HG02623 (cell line): Measurements from ENCODE around the gene GMEB2.

ENCODE experiments used
- ATAC-seq: cut with Tn5 transposase; IDR thresholded peaks from one replicate; pipeline ENCODE4 v1.9.1; 2021; ENCODE audit warnings: moderate library complexity; ENCODE audit not compliant: unreplicated experiment

The GMEB2 gene

DNA sequence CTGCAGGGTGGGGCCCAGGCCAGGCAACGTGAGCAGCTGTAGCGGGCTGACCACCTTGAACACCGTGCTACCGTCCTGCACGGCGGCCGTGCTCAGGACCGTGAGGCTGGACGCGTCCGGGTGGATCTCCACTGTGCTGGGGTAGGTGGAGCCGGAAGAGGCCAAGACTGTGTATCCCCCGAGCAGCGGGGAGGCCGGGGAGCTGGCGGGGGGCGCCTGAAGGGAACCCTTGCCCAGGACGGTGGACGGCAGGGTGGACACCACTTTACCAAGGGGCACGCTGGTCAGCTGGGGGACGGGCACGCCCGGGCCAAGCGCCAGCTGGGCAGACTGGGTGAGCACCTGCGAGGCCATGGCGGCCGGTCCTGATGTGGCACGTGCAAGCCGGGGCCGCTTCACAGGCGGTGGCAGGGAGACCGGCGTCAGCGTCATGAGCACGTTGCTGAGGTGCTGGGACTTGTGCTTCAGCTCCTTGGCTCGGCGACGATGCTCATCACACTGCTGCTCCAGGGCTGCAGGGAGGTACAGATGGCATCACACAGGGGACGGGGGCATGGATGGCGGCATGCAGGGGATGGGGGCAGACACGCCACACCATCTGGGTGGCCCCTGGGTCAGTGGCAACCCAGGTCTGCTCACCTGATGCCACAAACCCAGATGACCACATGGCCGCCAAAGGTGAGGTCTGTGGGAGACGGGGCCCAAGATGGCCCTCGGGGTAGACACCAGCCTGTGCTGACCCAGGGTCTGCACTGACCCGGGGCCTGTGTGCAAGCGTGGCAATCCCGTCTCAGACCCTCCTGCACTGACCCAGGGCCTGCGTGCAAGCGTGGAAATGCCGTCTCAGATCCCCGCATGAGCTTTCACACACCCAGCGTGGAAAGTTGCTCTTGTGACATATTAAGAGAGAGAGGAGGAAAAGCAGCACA is 36.4 kb downstream of the GMEB2 start:
- no peak for ATAC-seq

- no peak for ATAC-seq
Measured at GRCh38 chr20:63589261-63590217, 37.4 kb downstream of the GMEB2 start.

GRCh38 chr20:63588641-63589041 is 38.3 kb downstream of the GMEB2 start:
- no peak for ATAC-seq

- no peak for ATAC-seq
Measured at GRCh38 chr20:63587776-63588591, 38.9 kb downstream of the GMEB2 start.

GRCh38 chr20:63587256-63587655 is 39.6 kb downstream of the GMEB2 start:
- ATAC-seq = no peak

DNA sequence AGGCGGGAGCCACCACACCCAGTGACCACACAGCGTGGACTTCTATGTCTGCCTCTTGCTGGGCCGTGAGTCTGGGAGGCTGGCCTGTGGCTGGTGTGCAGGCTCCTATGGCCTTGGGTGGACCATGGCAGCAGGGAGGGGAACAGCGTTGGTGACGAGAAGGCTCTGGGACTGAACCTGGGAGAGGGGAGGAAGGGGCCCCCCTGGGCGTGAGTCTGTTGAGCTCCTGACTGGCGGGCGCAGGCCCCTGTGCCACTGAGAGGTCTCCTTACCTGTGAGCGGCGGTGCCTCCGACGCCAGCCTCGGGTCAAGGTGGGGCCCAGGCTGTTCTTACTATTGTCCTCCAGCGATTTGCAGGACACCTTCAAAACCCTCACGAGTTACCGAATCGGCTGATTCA is 40.1 kb downstream of the GMEB2 start:
- ATAC-seq = no peak

DNA sequence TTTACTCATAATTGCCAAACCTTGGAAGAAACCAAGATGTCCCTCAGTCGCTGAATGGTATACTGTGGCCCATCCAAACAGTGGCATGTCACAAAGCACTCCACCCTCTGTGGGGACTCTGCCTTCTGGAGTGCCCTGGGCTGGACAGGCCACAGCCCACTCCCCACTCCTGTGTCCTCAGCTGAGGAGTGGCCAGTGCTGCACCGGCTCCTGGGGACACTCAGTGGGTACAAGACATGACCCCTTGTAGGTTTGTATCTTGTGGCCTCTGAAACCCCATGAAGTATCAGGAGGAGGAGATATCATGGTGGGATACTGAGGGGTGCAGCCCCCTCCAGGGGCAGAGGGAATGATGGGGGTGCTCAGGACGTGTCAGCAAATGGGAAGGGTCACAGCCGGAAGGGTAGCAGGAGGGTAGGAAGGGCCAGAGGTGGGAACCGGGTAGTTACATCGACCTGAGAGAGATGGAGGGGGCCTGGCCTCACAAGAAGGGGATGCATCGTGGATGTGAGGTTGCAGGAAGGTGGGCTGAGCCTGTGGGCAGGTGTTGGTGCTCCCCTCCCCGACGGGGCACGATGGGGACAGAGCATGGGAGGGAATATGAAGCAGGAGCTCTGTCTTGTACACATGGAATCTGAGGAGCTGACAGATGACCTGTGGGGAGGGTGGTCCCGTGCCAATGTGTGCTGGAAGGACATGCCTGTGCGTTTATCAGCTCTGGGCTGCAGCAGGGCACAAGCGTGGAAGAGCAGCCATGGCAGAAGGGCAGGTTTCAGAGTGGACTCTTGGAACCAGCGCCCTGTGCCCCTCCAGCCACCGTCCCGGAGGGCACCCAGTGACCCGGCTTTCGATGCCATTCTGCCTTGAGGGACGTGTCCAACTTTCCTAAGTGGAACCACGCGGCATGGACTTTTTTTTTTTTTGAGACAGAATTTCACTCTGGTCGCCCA is 41.0 kb downstream of the GMEB2 start:
- ATAC-seq = no peak

DNA sequence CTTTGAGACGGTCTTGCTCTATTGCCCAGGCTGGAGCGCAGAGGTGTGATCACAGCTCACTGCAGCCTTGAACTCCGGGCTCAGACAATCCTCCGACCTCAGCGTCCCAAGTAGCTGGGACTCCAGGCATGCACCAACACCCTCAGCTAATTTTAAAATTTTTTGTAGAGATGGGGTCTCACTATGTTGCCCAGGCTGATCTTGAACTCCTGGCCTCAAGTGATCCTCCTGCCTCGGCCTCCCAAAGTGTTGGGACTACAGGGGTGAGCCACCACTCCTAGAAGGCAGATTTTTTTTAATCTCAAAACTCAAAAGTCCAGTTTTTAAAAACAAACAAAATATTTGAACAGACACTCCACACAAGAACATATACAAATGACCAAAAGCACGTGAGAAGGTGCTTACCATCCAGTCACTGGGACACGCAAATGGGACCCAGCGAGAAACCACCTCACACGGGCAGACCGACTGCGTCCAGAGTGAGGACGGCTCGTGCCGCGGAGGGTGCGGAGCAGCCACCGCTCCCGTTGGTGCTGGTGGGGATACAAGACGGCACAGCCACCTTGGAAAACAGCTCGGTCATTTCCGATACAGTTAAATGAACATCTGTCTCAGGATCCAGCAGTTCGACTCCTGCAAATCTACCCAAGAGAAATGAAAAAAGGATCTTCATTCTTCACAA is 44.4 kb downstream of the GMEB2 start:
- ATAC-seq = no peak

DNA sequence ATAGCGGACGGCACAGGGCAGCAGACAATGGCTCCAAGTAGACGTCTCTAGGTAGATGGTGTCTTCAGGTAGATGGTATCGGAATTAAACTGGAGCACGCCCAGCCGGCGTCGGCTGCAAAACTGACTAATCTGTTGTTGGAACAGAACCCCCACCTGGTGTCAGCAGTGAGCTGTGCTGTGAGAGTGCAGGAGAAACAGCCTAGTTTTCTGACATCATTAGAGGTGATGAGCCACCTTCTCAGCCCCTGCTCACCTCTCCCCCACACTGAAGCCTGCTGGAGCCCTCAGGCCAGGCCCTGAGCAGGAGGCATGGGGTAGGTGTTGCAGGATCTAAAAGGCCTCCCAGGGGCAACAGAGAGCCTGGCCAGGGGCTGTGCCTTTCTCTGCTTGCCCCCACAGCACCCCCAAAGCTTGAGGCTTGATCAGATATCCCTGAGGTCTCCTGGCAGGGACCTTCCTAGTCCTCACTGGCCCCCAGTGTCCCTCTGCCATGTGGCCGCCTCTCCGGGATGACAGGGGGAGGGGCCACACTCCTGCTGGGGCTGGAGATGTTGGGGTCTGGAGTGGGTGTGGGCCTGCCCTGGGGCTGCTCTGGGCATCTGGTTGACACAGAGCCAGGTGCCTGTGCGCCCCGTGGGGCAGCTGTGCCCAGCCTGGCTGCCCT is 46.0 kb downstream of the GMEB2 start:
- no peak for ATAC-seq

- ATAC-seq = no peak
Measured at GRCh38 chr20:63579017-63579694, 47.7 kb downstream of the GMEB2 start.

DNA sequence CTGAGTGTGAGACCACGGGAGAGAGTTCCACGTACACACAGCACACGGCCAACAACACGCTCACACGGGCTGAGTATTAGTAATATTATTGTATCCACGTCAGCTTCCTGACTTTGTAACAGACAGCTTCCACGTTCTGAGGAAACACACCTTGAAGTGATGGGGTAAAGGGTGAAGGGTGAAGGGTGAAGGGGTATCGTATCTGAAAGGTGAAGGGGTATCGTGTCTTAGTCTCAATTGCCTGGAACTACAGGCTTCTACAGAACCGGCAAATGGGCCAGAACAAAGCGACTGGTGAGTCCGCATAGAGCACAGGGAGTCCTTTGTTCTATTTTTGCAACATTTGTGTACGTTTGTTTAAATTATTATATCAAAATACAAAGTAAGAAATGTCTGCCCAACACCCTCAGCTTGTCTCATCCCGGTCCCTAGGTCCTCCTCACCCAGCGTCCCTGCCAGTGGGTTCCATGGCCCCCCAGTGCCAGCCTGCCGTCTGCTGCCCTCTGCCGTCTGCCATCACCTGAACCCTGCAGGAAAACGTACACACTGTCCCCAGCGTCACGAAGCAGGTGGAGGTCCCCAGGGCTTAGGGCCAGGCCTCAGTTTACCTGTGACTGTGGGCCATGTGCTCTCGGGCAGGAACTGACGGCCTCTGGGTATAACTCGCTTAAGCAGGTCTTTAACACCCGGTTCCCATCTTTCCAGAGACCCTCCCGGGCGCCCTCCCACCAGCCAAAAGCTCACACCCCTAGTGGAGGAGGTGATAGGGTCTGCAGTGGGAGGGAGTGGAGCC is 48.5 kb downstream of the GMEB2 start:
- ATAC-seq = no peak

DNA sequence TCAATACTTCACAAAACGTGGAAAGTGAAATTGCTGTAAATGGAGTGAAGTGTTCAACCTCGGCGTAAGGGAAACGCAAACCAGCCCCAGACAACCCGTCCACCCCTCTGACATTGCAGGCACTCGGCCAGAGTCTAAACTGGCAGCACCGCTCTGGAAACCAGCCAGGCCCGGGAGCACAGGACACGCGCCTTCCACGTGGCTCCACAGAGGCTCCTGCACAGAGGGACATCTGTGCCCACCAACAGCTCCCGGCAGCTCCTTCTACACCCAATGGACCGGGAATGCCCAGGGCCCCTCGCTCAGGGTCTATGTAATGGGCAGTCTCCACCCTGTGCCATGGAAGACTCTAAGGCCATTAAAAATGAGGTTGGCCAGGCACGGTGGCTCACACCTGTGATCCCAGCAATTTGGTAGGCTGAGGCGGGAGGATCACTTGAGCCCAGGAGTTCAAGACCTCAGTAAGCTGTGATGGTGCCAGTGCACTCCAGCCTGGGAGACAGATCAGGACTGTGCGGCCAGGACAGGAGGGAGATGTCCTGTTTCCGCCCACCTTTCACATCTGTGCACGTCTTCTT is 49.5 kb downstream of the GMEB2 start:
- no peak for ATAC-seq

DNA sequence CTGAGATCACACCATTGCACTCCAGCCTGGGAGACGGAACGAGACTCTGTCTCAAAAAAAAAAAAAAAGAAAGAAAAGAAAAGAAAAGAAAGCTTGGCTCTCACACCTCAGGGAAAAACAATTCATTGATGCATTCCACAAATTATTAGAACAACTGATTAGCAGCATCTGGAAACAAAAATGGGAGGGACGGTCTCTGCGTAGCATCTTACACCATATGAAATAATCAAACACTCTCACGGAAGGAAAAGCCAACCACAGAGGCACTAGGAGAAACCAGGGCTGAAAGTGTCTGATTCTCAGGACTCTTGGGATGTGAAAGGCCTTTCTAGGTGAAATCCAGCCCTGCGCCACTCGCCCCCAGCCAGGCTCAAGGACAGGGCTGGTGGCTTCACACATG is 50.6 kb downstream of the GMEB2 start:
- ATAC-seq = no peak

DNA sequence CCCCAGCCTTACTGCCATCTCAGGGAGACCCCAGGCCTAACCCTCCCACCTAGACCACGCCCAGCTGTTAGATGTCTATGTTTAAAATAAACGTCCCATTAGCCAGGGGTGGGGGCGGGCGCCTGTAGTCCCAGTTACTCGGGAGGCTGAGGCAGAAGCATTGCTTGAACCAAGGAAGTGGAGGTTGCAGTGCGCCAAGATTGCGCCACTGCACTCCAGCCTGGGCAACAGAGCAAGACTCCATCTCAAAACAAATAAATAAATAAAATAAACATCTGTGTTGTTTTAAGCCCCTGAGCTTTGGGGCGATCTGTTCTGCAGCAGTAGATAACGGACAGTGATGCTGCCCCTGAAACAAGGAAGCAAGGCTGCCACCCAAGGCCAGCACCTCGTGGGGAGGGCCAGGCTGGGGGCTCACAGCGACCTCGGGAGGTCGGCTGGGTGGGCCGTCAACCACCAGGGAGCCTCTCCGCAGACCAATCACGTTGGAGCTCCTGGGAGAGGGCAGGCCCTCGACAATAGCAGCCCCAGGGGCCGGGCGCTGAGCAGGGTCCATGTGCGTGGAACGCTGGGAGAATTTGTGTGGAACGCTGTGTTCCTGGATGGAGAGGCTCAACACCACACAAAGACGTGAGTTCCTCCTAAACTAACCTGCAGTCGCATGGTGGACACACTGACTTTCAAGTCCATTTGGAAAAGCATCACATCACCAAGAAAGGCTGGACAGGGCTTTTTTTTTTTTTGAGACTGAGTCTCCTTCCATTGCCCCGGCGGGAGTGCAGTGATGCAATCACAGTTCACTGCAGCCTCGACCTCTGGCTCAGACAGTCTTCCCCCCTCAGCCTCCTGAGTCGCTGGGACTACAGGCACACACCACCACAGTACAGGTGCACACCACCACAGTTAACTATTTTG is 51.8 kb downstream of the GMEB2 start:
- no peak for ATAC-seq

GRCh38 chr20:63574156-63574828 is 52.6 kb downstream of the GMEB2 start, which contains the start of gene HELZ2:
Gene HELZ2 (minus strand): TSS chr20:63574239. CDS start chr20:63572385, 1,854 bp downstream.
- ATAC-seq = no peak
